ENCODE results near the gene TMEM139. TPM values are rescaled to one million over a fixed set of nuclear protein-coding genes. Genes with fewer than 3 reads are reported as not detected.

The TMEM139 gene
- total RNA-seq, 4 donors from 2014 or later = 1.1 to 3.8 (median 1.6) TPM; not detected in 1

DNA sequence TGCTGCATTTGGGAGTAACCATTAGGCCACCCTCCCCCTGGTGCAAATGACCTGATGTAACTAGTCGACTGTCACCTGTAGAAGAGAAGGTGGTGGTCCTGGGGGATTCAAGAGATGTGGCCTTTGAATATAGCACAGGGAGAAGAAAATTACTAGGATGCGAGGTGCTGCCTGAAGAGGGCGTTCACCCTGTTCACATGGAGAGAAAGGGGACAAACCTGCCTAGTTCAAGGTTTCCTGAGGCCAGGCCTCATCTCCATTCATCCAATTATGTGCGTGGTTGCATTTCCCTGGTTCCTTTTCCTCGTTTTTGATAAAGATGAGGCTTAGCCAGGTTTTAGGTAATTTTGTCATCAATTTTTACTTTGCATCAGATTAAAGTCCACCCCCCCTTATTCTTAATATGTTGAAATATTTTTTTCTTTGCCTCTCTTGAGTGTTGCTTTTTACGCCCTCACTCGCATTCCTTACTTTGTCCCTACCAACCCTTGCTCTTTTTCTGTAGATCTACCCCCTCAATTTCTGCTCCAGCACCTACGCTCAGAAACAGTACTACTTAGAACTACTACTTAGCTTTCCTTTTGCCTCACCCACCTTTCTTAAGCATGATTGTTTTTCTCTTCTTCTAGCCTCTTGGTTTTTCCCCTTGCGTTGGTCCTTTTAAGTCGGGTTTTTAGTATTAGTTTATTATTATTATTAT, 44.9 kb downstream of the TMEM139 start:
- no peak for ATAC-seq (ENCODE audit: low FRiP score)
- no peak for DNase-seq (ENCODE audit: low spot score)
- TF ChIP-seq, protein P1, sequence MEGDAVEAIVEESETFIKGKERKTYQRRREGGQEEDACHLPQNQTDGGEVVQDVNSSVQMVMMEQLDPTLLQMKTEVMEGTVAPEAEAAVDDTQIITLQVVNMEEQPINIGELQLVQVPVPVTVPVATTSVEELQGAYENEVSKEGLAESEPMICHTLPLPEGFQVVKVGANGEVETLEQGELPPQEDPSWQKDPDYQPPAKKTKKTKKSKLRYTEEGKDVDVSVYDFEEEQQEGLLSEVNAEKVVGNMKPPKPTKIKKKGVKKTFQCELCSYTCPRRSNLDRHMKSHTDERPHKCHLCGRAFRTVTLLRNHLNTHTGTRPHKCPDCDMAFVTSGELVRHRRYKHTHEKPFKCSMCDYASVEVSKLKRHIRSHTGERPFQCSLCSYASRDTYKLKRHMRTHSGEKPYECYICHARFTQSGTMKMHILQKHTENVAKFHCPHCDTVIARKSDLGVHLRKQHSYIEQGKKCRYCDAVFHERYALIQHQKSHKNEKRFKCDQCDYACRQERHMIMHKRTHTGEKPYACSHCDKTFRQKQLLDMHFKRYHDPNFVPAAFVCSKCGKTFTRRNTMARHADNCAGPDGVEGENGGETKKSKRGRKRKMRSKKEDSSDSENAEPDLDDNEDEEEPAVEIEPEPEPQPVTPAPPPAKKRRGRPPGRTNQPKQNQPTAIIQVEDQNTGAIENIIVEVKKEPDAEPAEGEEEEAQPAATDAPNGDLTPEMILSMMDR (IDR thresholded peaks at IDR 0.05) = no peak

DNA sequence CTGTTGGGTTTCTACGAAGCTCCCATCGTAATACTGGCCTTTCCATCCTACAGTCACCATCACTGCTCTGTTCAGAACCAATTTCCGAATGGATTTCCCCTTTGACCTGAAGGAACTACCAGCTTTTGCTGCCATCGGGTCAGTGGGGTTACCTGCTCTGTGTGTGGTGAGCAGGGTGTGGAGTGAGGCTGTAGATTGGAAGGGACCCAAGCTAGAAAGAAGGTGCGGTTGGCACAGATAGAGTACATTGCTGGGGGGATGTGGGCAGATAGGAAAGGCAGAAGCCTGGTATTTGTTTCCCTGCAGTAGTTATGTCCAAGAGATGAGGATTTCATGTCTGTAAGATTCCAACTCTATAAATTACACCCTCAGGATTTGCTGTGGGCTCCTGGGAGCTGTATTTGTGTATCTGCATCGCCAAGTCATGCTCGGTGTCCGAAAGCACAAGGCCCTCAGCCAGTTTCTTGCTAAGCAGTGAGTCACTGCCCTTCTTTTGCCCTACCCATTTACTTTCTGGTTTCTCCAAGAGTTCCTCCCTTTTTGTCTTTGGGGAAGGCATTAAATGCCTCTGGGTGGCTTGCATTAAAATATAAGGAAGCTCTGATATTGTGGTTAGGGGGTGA, 46.5 kb downstream of the TMEM139 start:
- DNase-seq (ENCODE audit: low spot score) (no peak), ATAC-seq (ENCODE audit: low FRiP score) (peak; percentile 88)
- TF ChIP-seq, protein P1 (IDR thresholded peaks at IDR 0.05) = no peak

DNA sequence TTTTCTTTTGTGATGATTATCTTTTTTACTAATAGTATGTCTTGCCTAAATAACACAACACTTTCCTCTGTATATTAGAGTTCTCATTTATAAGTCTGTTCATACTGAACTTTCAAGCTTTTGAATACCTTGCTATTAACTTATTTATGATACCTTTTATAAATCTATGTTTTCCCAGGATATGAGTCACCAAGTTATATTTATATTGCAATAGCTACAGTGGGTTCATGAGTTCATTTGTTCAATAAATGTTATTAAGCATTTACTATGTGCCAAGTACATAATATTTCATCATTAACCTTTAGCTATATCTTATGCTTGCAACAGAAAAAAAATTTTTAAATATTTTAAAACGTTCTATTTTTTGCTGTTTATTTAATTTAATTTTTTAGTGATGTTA, 49.5 kb downstream of the TMEM139 start:
- no peak for DNase-seq (ENCODE audit: low spot score)
- no peak for ATAC-seq (ENCODE audit: low FRiP score)
- TF ChIP-seq, protein P1 (IDR thresholded peaks at IDR 0.05) = no peak

DNA sequence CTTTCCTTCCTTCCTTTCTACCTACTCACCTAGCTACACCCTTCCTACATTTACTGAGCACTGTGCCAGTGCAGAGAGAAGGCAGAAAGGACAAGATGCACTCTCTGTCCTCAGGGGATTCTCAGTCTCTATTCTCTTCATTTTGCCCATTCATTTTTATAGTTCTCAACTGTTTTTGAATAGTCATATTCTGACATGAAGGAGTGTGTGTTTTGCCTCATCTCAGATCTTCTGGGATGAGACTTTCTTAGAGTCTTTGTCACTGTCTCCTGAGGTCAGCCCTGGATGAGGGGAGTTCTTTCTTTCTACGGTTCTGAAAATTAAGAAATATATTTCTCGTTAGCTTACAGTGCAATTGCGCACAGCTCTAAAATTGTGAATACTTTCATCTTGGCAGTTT, 52.5 kb downstream of the TMEM139 start:
- no peak for DNase-seq (ENCODE audit: low spot score)
- no peak for ATAC-seq (ENCODE audit: low FRiP score)
- TF ChIP-seq, protein P1 (IDR thresholded peaks at IDR 0.05) = no peak

Small RNA genes lying within 50 kb of the gene (small RNA-seq; reads per million reads assigned to genes)
- not detected for gene RN7SL481P
- not detected for gene RN7SL535P

Other genes starting within 250 kb of the TMEM139 start
- not detected for gene OR6V1, start 232.6 kb upstream of the TMEM139 start, total RNA-seq
- gene PIP, start 152.9 kb upstream of the TMEM139 start, total RNA-seq = not detected
- gene TAS2R39, start 101.5 kb upstream of the TMEM139 start, total RNA-seq = not detected
- gene TAS2R40, start 62.9 kb upstream of the TMEM139 start, total RNA-seq = not detected
- gene GSTK1, start 21.5 kb upstream of the TMEM139 start, total RNA-seq = 100 to 1,000 TPM; 159 to 243 (median 177) TPM
- 10 to 100 TPM in 3 of 4 donors, 1 to 10 TPM in 1; 7.7 to 21.6 (median 13.3) TPM for gene CASP2, start 3.4 kb downstream of the TMEM139 start, total RNA-seq
- under 1 TPM in 2 of 4 donors, not detected in 2; 0.24 to 0.79 TPM for gene CLCN1, start 31.2 kb downstream of the TMEM139 start, total RNA-seq
- gene FAM131B, start 77.8 kb downstream of the TMEM139 start, total RNA-seq = 1 to 10 TPM in 1 of 4 donors, under 1 TPM in 3; 0.56 to 1.2 (median 0.77) TPM
- 100 to 1,000 TPM in 1 of 4 donors, 10 to 100 TPM in 3; 48.2 to 138 (median 62.8) TPM for gene ZYX, start 96.4 kb downstream of the TMEM139 start, total RNA-seq
- under 1 TPM in 2 of 4 donors, not detected in 2; 0.13 to 0.46 TPM for gene EPHA1, start 123.9 kb downstream of the TMEM139 start, total RNA-seq
- not detected for gene TAS2R60, start 158.5 kb downstream of the TMEM139 start, total RNA-seq
- gene TAS2R41, start 192.9 kb downstream of the TMEM139 start, total RNA-seq = not detected